Endothelial cell of umbilical vein (primary cell): ENCODE results near the gene COL9A3. TPM values are rescaled to one million over a fixed set of nuclear protein-coding genes. Genes with fewer than 3 reads are reported as not detected.

ENCODE experiments used
- BruUV-seq: library from RNA; stranded (reverse); fragments of 400-500 nt; replicated peaks from 2 replicates; lab custom pipeline; 2021; lab: Mats Ljungman, UMichigan
- CTCF ChIA-PET: fragments of 300-600, 350-600 bp; sonication (Branson Sonifier 250); formaldehyde crosslinking; loops from one replicate; lab custom pipeline; 2021; ENCODE audit warnings: antibody characterized with exemption, inconsistent platforms; lab: Charles Lee
- POLR2A ChIA-PET: fragments of 300-600, 350-600 bp; sonication (Branson Sonifier 250); formaldehyde crosslinking; loops from one replicate; lab custom pipeline; 2021; ENCODE audit warnings: antibody characterized with exemption, inconsistent platforms; lab: Charles Lee
- DNase-seq: peaks from one replicate; pipeline ENCODE4 v3.0.0-alpha.2; 2011; ENCODE audit warnings: low read depth, low spot score
- FAIRE-seq: peaks from 2 replicates; lab custom pipeline; 2011; peaks lifted over from hg19 to GRCh38; lab: Jason Lieb, UNC
- H2AFZ ChIP-seq: 2 replicates; pipeline ENCODE4 v1.6.0; 2012; ENCODE audit warnings: low read depth, low read length, control low read depth, inconsistent platforms
- H3K27ac ChIP-seq: 2 replicates; pipeline ENCODE4 v1.5.1; 2011; ENCODE audit warnings: low read depth, mild to moderate bottlenecking, control low read depth, low read length, moderate library complexity; ENCODE audit not compliant: insufficient read depth
- H3K27me3 ChIP-seq, 2 experiments: 2 replicates each; pipeline versions ENCODE4 v1.6.0 to v1.6.1; 2011; ENCODE audit warnings: low read length in 2 of 2, mixed read lengths in 1 of 2; ENCODE audit not compliant: control insufficient read depth in 2 of 2, insufficient read depth in 2 of 2
- H3K36me3 ChIP-seq, 2 experiments: 2 replicates in 1 of 2; 3 replicates in 1 of 2; pipeline ENCODE4 v1.5.1; 2011; ENCODE audit warnings: low read length in 2 of 2, mild to moderate bottlenecking in 1 of 2, moderate library complexity in 1 of 2; ENCODE audit not compliant: control insufficient read depth in 2 of 2, insufficient read depth in 2 of 2; ENCODE audit errors: extremely low read depth in 1 of 2
- H3K4me1 ChIP-seq: 3 replicates; pipeline ENCODE4 v1.5.1; 2011; ENCODE audit warnings: mild to moderate bottlenecking, low read length; ENCODE audit not compliant: control insufficient read depth, insufficient read depth; ENCODE audit errors: extremely low read depth
- H3K4me2 ChIP-seq: 2 replicates; pipeline ENCODE4 v1.6.1; 2011; ENCODE audit warnings: low read length, control low read depth, mixed read lengths; ENCODE audit not compliant: insufficient read depth
- H3K4me3 ChIP-seq, 3 experiments: fragments of 200-600 bp in 1 of 3; sonication (generic), shearing (Covaris generic) in 1 of 3; replicated peaks in 1 of 3; 2 replicates each; pipeline ENCODE4 v1.5.1; 2011 to 2016; ENCODE audit warnings: control low read depth in 3 of 3, low read length in 3 of 3, mild to moderate bottlenecking in 2 of 3, inconsistent platforms in 1 of 3, low read depth in 1 of 3, moderate library complexity in 1 of 3; ENCODE audit not compliant: insufficient read depth in 1 of 3
- H3K79me2 ChIP-seq: 2 replicates; pipeline ENCODE4 v1.6.0; 2012; ENCODE audit warnings: low read length, inconsistent platforms; ENCODE audit not compliant: control insufficient read depth, insufficient read depth
- H3K9ac ChIP-seq: replicated peaks from 2 replicates; pipeline ENCODE3; 2011; ENCODE audit warnings: low read length, control low read depth; ENCODE audit not compliant: insufficient read depth; ENCODE audit errors: extremely low read depth
- H3K9me1 ChIP-seq: replicated peaks from 3 replicates; pipeline ENCODE4 v1.6.0; 2011; ENCODE audit warnings: mild to moderate bottlenecking, low read length; ENCODE audit not compliant: control insufficient read depth, insufficient read depth; ENCODE audit errors: extremely low read depth
- H3K9me3 ChIP-seq: replicated peaks from 2 replicates; pipeline ENCODE4 v1.5.1; 2012; ENCODE audit warnings: low read length, inconsistent platforms; ENCODE audit not compliant: control insufficient read depth, insufficient read depth
- H4K20me1 ChIP-seq: replicated peaks from 2 replicates; pipeline ENCODE3; 2011; ENCODE audit warnings: mild to moderate bottlenecking, low read length; ENCODE audit not compliant: control insufficient read depth, insufficient read depth; ENCODE audit errors: extremely low read depth
- EZH2 ChIP-seq: IDR thresholded peaks from 2 replicates; pipeline ENCODE4 v1.6.1; 2012; ENCODE audit warnings: borderline replicate concordance, low read depth, mild to moderate bottlenecking, moderate library complexity, low read length, inconsistent platforms; ENCODE audit not compliant: severe bottlenecking
- FOS ChIP-seq: IDR thresholded peaks from 2 replicates; pipeline ENCODE4 v1.6.1; 2011; ENCODE audit warnings: mild to moderate bottlenecking, low read length, moderate library complexity, borderline replicate concordance; ENCODE audit not compliant: insufficient read depth
- GATA2 ChIP-seq: IDR thresholded peaks from 2 replicates; pipeline ENCODE4 v1.7.0; 2011; ENCODE audit warnings: low read depth, mild to moderate bottlenecking, moderate library complexity, mixed read lengths, low read length; ENCODE audit not compliant: insufficient read length, insufficient read depth
- JUN ChIP-seq: IDR thresholded peaks from 2 replicates; pipeline ENCODE4 v1.6.1; 2011; ENCODE audit warnings: borderline replicate concordance, low read depth; ENCODE audit not compliant: insufficient read length, insufficient read depth
- MYC ChIP-seq: IDR thresholded peaks from one replicate; pipeline ENCODE4 v1.6.1; 2011; ENCODE audit warnings: mild to moderate bottlenecking, low read depth, low read length
- POLR2A ChIP-seq: IDR thresholded peaks from 2 replicates; pipeline ENCODE4 v1.6.1; 2012; ENCODE audit warnings: low read depth, mild to moderate bottlenecking, control low read depth, low read length
- POLR2AphosphoS5 ChIP-seq: IDR thresholded peaks from 2 replicates; pipeline ENCODE4 v1.6.1; 2012; ENCODE audit warnings: low read depth, mild to moderate bottlenecking, control low read depth, low read length, moderate library complexity; ENCODE audit not compliant: insufficient read depth
- dilution Hi-C: fragments of 300-500 bp; cut with MboI; formaldehyde crosslinking; loops from one replicate; pipeline ENCODE4 v1.15.0; 2019; ENCODE audit warnings: low sequenced_read_pairs; ENCODE audit not compliant: extremely low pct_ligation_motif_present
- intact Hi-C: fragments of 100-400 bp; cut with micrococcal nuclease; formaldehyde crosslinking; loops from one replicate; pipeline ENCODE4 v1.10.0; 2022
- polyA plus RNA-seq, 4 experiments: library from polyadenylated mRNA; depleted of rRNA in 3 of 4; stranded (reverse) in 3 of 4; unstranded in 1 of 4; fragments of >200 nt; gene quantifications; 2 replicates each; pipeline versions ENCODE4 v1.2.1 to v1.2.3, GENCODE V29; 2011 to 2012; ENCODE audit warnings: missing spikeins in 1 of 4
- total RNA-seq: library from RNA; stranded (reverse); gene quantifications from 2 replicates; pipeline ENCODE4 v1.2.3, GENCODE V29; 2021
- TF ChIP-seq, protein P1 (sequence below), 2 donors: IDR thresholded peaks; 1 replicate in 1 of 2; 2 replicates in 1 of 2; pipeline ENCODE4 v1.5.1; 2011; ENCODE audit warnings: low read length in 2 of 2, mild to moderate bottlenecking in 2 of 2, moderate library complexity in 2 of 2, control low read depth in 1 of 2, inconsistent platforms in 1 of 2, low read depth in 1 of 2; ENCODE audit not compliant: insufficient read depth in 1 of 2; ENCODE audit errors: extremely low read depth in 1 of 2
- TF ChIP-seq, protein P2 (sequence below): IDR thresholded peaks from 2 replicates; pipeline ENCODE4 v1.6.1; 2011; ENCODE audit not compliant: insufficient read depth, insufficient read length

COL9A3 gene
- total and polyA plus RNA-seq, 2 donors (not counting 3 experiments of a cell fraction or from before 2014, with no cell fraction given): 0.46 to 0.60 TPM

DNA sequence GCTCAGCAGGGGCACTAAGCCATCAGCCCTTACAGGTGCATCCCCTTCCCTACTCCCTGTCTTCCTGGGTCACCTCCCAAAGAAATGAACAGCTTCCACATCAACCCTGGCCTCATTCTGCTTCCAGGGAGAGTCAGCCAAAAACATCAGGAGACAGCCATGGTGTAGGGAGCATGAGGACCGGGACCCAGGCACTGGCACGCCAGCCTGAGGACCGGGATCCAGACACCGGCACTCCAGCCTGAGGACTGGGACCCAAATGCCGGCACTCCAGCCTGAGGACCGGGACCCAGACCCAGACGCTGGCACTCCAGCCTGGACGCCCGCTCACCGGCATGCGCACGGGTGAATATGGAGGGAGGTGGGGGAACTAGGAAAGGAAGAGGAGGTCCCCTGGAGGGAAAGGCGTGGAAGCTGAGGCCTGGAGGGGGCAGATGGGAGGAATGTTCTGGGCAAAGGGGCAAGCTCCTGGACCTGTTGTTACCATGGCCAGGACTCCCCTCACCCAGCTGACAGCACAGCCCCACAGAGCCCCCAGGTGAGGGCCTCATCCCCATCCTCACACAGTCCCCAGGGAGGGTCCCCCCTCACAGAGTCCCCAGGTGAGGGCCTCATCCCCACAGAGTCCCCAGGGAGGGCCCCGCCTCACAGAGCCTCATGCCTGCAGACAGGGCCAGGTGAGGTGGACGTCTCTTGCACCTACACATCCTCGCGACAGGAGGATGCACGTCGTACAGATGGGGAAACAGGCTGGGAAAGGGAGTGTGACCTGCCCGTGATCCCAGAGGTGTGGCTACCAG is 46.5 kb upstream of the COL9A3 start:
- intact Hi-C loops (no loop called here), dilution Hi-C loops (no loop called here)
- Histone ChIP-seq H3K9ac (no peak overlapping the region), H3K9me3 (no peaks in the 10 kb centered on the region), H3K36me3 (no peaks in the 10 kb centered on the region), H3K9me1 (no peaks in the 10 kb centered on the region), H2AFZ (no peak overlapping the region), H3K4me2 (no peak overlapping the region), H3K4me3 (no peak overlapping the region), H3K79me2 (no peaks in the 10 kb centered on the region), H3K4me1 (peaks cover 11% of the 10 kb centered on the region), H3K27ac (no peak overlapping the region), H3K27me3 (no peaks in the 10 kb centered on the region), H4K20me1 (no peaks in the 10 kb centered on the region)
- POLR2A ChIA-PET: no interaction called here
- CTCF ChIA-PET: no interaction called here
- TF ChIP-seq POLR2A (no peak), MYC (no peak), GATA2 (no peak), JUN (no peak), EZH2 (no peak), FOS (no peak), POLR2AphosphoS5 (no peak)
- TF ChIP-seq, protein P1, sequence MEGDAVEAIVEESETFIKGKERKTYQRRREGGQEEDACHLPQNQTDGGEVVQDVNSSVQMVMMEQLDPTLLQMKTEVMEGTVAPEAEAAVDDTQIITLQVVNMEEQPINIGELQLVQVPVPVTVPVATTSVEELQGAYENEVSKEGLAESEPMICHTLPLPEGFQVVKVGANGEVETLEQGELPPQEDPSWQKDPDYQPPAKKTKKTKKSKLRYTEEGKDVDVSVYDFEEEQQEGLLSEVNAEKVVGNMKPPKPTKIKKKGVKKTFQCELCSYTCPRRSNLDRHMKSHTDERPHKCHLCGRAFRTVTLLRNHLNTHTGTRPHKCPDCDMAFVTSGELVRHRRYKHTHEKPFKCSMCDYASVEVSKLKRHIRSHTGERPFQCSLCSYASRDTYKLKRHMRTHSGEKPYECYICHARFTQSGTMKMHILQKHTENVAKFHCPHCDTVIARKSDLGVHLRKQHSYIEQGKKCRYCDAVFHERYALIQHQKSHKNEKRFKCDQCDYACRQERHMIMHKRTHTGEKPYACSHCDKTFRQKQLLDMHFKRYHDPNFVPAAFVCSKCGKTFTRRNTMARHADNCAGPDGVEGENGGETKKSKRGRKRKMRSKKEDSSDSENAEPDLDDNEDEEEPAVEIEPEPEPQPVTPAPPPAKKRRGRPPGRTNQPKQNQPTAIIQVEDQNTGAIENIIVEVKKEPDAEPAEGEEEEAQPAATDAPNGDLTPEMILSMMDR (IDR thresholded peaks at IDR 0.05; ENCODE audit: extremely low read depth in 1 of 2, insufficient read depth in 1 of 2, low read depth in 1 of 2, low read length in 2 of 2): no peak
- TF ChIP-seq, protein P2, sequence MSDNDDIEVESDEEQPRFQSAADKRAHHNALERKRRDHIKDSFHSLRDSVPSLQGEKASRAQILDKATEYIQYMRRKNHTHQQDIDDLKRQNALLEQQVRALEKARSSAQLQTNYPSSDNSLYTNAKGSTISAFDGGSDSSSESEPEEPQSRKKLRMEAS: no peak
- BruUV-seq: no TSS peak
- FAIRE-seq: no peak
- DNase-seq: no peak
